SK-N-SH treated with all-trans-retinoic acid at 6 μM for 48 hours (cell line): ENCODE data around the gene CSKMT.

ENCODE experiments used
- ATAC-seq: fragments of 200-7000 bp; cut with Tn5 transposase; 3 replicates; pipeline ENCODE4 v1.9.1; 2020; ENCODE audit warnings: mild to moderate bottlenecking, moderate library complexity
- ARNTL ChIP-seq: fragments of 450-650 bp; formaldehyde crosslinking; IDR thresholded peaks from 2 replicates; pipeline ENCODE4 v1.5.0; 2020; ENCODE audit warnings: low read depth, mild to moderate bottlenecking, moderate library complexity, borderline replicate concordance
- BACH2 ChIP-seq: fragments of 250-450 bp; sonication (Bioruptor Pico); IDR thresholded peaks from 2 replicates; pipeline ENCODE4 v1.9.0; 2021; ENCODE audit warnings: mild to moderate bottlenecking, borderline replicate concordance
- CSDC2 ChIP-seq: fragments of 250-450 bp; sonication (Bioruptor Pico); IDR thresholded peaks from 2 replicates; pipeline ENCODE4 v1.5.0; 2020; ENCODE audit warnings: mild to moderate bottlenecking, moderate library complexity
- CSRNP3 ChIP-seq: fragments of 250-450 bp; sonication (Bioruptor Pico); IDR thresholded peaks from 2 replicates; pipeline ENCODE4 v1.5.1; 2021; ENCODE audit warnings: mild to moderate bottlenecking, moderate library complexity
- ESRRG ChIP-seq: fragments of 250-450 bp; sonication (Bioruptor Pico); IDR thresholded peaks from 2 replicates; pipeline ENCODE4 v1.6.1; 2021; ENCODE audit warnings: mild to moderate bottlenecking
- GLIS3 ChIP-seq: fragments of 250-450 bp; sonication (Bioruptor Pico); IDR thresholded peaks from 2 replicates; pipeline ENCODE4 v1.5.0; 2020; ENCODE audit warnings: mild to moderate bottlenecking, moderate library complexity
- ISL1 ChIP-seq: fragments of 250-450 bp; sonication (Bioruptor Pico); IDR thresholded peaks from 2 replicates; pipeline ENCODE4 v2.1.2; 2022; ENCODE audit warnings: mild to moderate bottlenecking, moderate library complexity
- OSR1 ChIP-seq: fragments of 250-450 bp; sonication (Bioruptor Pico); IDR thresholded peaks from 2 replicates; pipeline ENCODE4 v1.8.0; 2022; ENCODE audit warnings: moderate library complexity, mild to moderate bottlenecking, inconsistent platforms
- PATZ1 ChIP-seq: fragments of 250-450 bp; sonication (Bioruptor Pico); IDR thresholded peaks from 2 replicates; pipeline ENCODE4 v1.8.0; 2020; ENCODE audit warnings: mild to moderate bottlenecking, moderate library complexity, borderline replicate concordance
- POU6F1 ChIP-seq: fragments of 250-450 bp; sonication (Bioruptor Pico); IDR thresholded peaks from 2 replicates; pipeline ENCODE4 v1.8.0; 2021; ENCODE audit warnings: low read depth, mild to moderate bottlenecking, moderate library complexity, borderline replicate concordance
- RARB ChIP-seq: fragments of 250-450 bp; sonication (Bioruptor Pico); IDR thresholded peaks from 2 replicates; pipeline ENCODE4 v1.8.0; 2021; ENCODE audit warnings: mild to moderate bottlenecking, moderate library complexity
- TCF4 ChIP-seq: fragments of 250-450 bp; sonication (Bioruptor Pico); IDR thresholded peaks from 2 replicates; pipeline ENCODE4 v1.8.0; 2021; ENCODE audit warnings: mild to moderate bottlenecking, moderate library complexity, borderline replicate concordance
- TOX ChIP-seq: fragments of 250-450 bp; sonication (Bioruptor Pico); IDR thresholded peaks from 2 replicates; pipeline ENCODE4 v1.8.0; 2021; ENCODE audit warnings: mild to moderate bottlenecking, moderate library complexity, borderline replicate concordance
- TSHZ2 ChIP-seq: fragments of 250-450 bp; sonication (Bioruptor Pico); IDR thresholded peaks from 2 replicates; pipeline ENCODE4 v1.5.0; 2020; ENCODE audit warnings: mild to moderate bottlenecking, moderate library complexity
- ZC3H10 ChIP-seq: fragments of 250-450 bp; sonication (Bioruptor Pico); IDR thresholded peaks from 2 replicates; pipeline ENCODE4 v1.5.1; 2021; ENCODE audit warnings: mild to moderate bottlenecking, moderate library complexity
- ZFP30 ChIP-seq: fragments of 450-650 bp; formaldehyde crosslinking; IDR thresholded peaks from 2 replicates; pipeline ENCODE4 v1.5.0; 2022; ENCODE audit warnings: mild to moderate bottlenecking, moderate library complexity
- ZNF565 ChIP-seq: fragments of 450-650 bp; formaldehyde crosslinking; conservative IDR thresholded peaks from 2 replicates; pipeline ENCODE4 v1.5.0; 2020; ENCODE audit warnings: low read depth, mild to moderate bottlenecking, moderate library complexity
- ZNF8 ChIP-seq: fragments of 450-650 bp; formaldehyde crosslinking; IDR thresholded peaks from 2 replicates; pipeline ENCODE4 v1.5.0; 2020; ENCODE audit warnings: mild to moderate bottlenecking, moderate library complexity

The CSKMT gene

GRCh38 chr11:62707277-62707861 is 42.3 kb downstream of the CSKMT start, which contains the start of the genes BSCL2 and GNG3:
Gene BSCL2 (minus strand): TSS chr11:62707424. CDS start chr11:62707195, 229 bp downstream.
Gene GNG3 (plus strand): TSS chr11:62707676. CDS start chr11:62708296, 620 bp downstream.
- TF ChIP-seq CSDC2 (CRISPR knock-in tag) = no peak
- TF ChIP-seq ZC3H10 (CRISPR knock-in tag) = no peak
- TF ChIP-seq ZNF8 (CRISPR knock-in tag) = no peak
- no peak for TF ChIP-seq ESRRG (CRISPR knock-in tag)
- no peak for TF ChIP-seq TCF4 (CRISPR knock-in tag)
- no peak for TF ChIP-seq ZFP30
- TF ChIP-seq TSHZ2 (CRISPR knock-in tag) = no peak
- TF ChIP-seq ISL1 (CRISPR knock-in tag) = no peak
- no peak for TF ChIP-seq TOX (CRISPR knock-in tag)
- TF ChIP-seq RARB (CRISPR knock-in tag) = no peak
- no peak for TF ChIP-seq CSRNP3 (CRISPR knock-in tag)
- TF ChIP-seq ARNTL (CRISPR knock-in tag) = no peak
- no peak for TF ChIP-seq ZNF565 (CRISPR knock-in tag)
- TF ChIP-seq OSR1 (CRISPR knock-in tag) = no peak
- no peak for TF ChIP-seq POU6F1 (CRISPR knock-in tag)
- no peak for ATAC-seq

- ATAC-seq = no peak
- no peak for TF ChIP-seq BACH2 (CRISPR knock-in tag)
- no peak for TF ChIP-seq ESRRG (CRISPR knock-in tag)
- TF ChIP-seq RARB (CRISPR knock-in tag) = no peak
- TF ChIP-seq PATZ1 = no peak
- no peak for TF ChIP-seq GLIS3 (CRISPR knock-in tag)
- no peak for TF ChIP-seq ZNF565 (CRISPR knock-in tag)
- no peak for TF ChIP-seq POU6F1 (CRISPR knock-in tag)
- no peak for TF ChIP-seq ISL1 (CRISPR knock-in tag)
- no peak for TF ChIP-seq TSHZ2 (CRISPR knock-in tag)
Observed at GRCh38 chr11:62708392-62708791, 43.3 kb downstream of the CSKMT start.
